Tibial nerve (tissue), 4 donors: Measurements from ENCODE around the gene MRE11.
"Not testable (repeated sequence)": the region's sequence is repeated elsewhere in the genome, so short reads cannot be mapped to it uniquely, and the experiment has no call there.

Experiments
- CTCF ChIP-seq, 5 experiments: fragments of 200-600 bp in 3 of 5; fragments of 450-650 bp in 2 of 5; sonication (generic) in 3 of 5; IDR thresholded peaks; one replicate each; pipeline ENCODE4 v1.5.1; 2016 to 2019; ENCODE audit warnings: antibody characterized with exemption in 5 of 5, mild to moderate bottlenecking in 3 of 5, moderate library complexity in 2 of 5
- EP300 ChIP-seq, 2 donors: sonication (generic); formaldehyde crosslinking; IDR thresholded peaks; one replicate each; pipeline ENCODE4 v1.6.1; 2017; ENCODE audit warnings: antibody characterized with exemption in 2 of 2, mild to moderate bottlenecking in 1 of 2
- POLR2A ChIP-seq, 2 donors: fragments of 450-650 bp; IDR thresholded peaks; one replicate each; pipeline ENCODE4 v1.6.1; 2017; ENCODE audit warnings: antibody characterized with exemption in 2 of 2, mild to moderate bottlenecking in 2 of 2, moderate library complexity in 2 of 2

DNA sequence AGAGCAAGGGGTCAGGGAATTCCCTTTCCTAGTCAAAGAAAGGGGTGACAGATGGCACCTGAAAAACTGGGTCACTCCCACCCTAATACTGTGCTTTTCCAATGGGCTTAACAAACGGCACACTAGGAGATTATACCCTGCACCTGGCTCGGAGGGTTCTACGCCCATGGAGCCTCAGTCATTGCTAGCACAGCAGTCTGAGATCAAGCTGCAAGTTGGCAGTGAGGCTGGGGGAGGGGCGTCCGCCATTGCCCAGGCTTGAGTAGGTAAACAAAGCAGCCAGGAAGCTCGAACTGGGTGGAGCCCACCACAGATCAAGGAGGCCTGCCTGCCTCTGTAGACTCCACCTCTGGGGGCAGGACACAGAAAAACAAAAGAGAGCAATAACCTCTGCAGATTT is 123.1 kb downstream of the MRE11 start:
- not testable (repeated sequence) for TF ChIP-seq CTCF, POLR2A, EP300 (IDR thresholded peaks at IDR 0.05)
